ENCODE results near the gene ZNF175.
"Not testable (repeated sequence)": the region's sequence is repeated elsewhere in the genome, so short reads cannot be mapped to it uniquely, and the experiment has no call there.

Gene ZNF175

GRCh38 chr19:51593138-51593890 is 22.2 kb downstream of the ZNF175 start:
- DNase-seq, result peak; percentile 26

- DNase-seq, result peak; percentile 98
These were observed 23.1 kb downstream of the ZNF175 start for GRCh38 chr19:51593969-51594773.

GRCh38 chr19:51594774-51595109 is 23.7 kb downstream of the ZNF175 start:
- no peak for DNase-seq

GRCh38 chr19:51595190-51596175 is 24.4 kb downstream of the ZNF175 start:
- no peak for DNase-seq

GRCh38 chr19:51598159-51598915 is 27.3 kb downstream of the ZNF175 start:
- DNase-seq, result no peak

GRCh38 chr19:51599084-51599483 is 28.0 kb downstream of the ZNF175 start:
- no peak for DNase-seq

GRCh38 chr19:51600940-51601580 is 30.0 kb downstream of the ZNF175 start:
- no peak for DNase-seq

- no peak for DNase-seq
These were observed 31.2 kb downstream of the ZNF175 start for GRCh38 chr19:51602189-51602854.

- no peak for DNase-seq
These were observed 36.0 kb downstream of the ZNF175 start for GRCh38 chr19:51607077-51607476.

GRCh38 chr19:51607920-51608562 is 37.0 kb downstream of the ZNF175 start:
- peak; percentile 36 for DNase-seq

GRCh38 chr19:51610576-51610975 is 39.5 kb downstream of the ZNF175 start:
- DNase-seq, result no peak

- no peak for DNase-seq
These were observed 43.7 kb downstream of the ZNF175 start for GRCh38 chr19:51614789-51615188.

GRCh38 chr19:51615991-51616390 is 44.9 kb downstream of the ZNF175 start:
- no peak for DNase-seq

- no peak for DNase-seq
These were observed 50.1 kb downstream of the ZNF175 start for GRCh38 chr19:51621178-51621577.

- DNase-seq, result no peak
These were observed 55.6 kb downstream of the ZNF175 start for GRCh38 chr19:51626675-51627074.

GRCh38 chr19:51627491-51628138 is 56.5 kb downstream of the ZNF175 start:
- DNase-seq, result no peak

- no peak for DNase-seq
These were observed 57.3 kb downstream of the ZNF175 start for GRCh38 chr19:51628153-51628939.

GRCh38 chr19:51630315-51630714 is 59.2 kb downstream of the ZNF175 start, which contains the start of gene SIGLEC5:
Gene SIGLEC5, minus strand, starts transcription at chr19:51630401. Its CDS starts 66 bp downstream, at chr19:51630335.
- DNase-seq, result not testable (repeated sequence)

GRCh38 chr19:51632126-51632525 is 61.0 kb downstream of the ZNF175 start:
- DNase-seq, result no peak

Measured in NCI-H82 (cell line).